ENCODE data around the gene TNIK. TPM values are rescaled to one million over a fixed set of nuclear protein-coding genes. Genes with fewer than 3 reads are reported as not detected.

The TNIK gene
- total RNA-seq, 4 donors from 2014 or later: 32.9 to 52.0 (median 40.2) TPM

DNA sequence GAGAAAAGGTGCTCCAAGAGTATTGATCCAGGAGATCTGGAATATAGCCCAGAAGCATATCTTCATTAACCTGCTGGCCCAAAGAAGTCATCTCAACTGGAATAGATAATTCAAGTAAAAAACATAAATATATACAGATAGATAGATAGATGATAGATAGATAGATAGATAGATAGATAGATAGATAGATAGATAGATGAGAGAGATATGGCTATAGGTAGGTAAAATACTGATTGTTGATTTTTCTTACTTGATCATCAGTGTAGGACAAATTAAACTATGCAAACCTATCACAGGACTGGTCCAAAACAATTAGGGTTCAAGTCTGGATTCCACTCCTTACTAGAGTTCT lies 83.6 kb downstream of the TNIK start:
- intact Hi-C loops (cut with DNase I; ENCODE audit: low total_unique reads) (no loop called here), in situ Hi-C loops (cut with MboI; ENCODE audit: low pct_ligation_motif_present in 1 of 4, low pct_unique_long_range_greater_than_20kb in 1 of 4, low sequenced_read_pairs in 3 of 4) (no loop called here)
- H3K36me3 ChIP-seq: no peaks in the 10 kb centered on the region
- H3K27me3 ChIP-seq: no peaks in the 10 kb centered on the region
- no peaks in the 10 kb centered on the region for H3K9me3 ChIP-seq
- no peak for TF ChIP-seq POLR2A (IDR thresholded peaks at IDR 0.05)
- no peak for TF ChIP-seq POLR2AphosphoS5 (IDR thresholded peaks at IDR 0.05)
- TF ChIP-seq EP300 (IDR thresholded peaks at IDR 0.05; ENCODE audit: low read depth): no peak
- TF ChIP-seq, protein P1, sequence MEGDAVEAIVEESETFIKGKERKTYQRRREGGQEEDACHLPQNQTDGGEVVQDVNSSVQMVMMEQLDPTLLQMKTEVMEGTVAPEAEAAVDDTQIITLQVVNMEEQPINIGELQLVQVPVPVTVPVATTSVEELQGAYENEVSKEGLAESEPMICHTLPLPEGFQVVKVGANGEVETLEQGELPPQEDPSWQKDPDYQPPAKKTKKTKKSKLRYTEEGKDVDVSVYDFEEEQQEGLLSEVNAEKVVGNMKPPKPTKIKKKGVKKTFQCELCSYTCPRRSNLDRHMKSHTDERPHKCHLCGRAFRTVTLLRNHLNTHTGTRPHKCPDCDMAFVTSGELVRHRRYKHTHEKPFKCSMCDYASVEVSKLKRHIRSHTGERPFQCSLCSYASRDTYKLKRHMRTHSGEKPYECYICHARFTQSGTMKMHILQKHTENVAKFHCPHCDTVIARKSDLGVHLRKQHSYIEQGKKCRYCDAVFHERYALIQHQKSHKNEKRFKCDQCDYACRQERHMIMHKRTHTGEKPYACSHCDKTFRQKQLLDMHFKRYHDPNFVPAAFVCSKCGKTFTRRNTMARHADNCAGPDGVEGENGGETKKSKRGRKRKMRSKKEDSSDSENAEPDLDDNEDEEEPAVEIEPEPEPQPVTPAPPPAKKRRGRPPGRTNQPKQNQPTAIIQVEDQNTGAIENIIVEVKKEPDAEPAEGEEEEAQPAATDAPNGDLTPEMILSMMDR (IDR thresholded peaks at IDR 0.05): no peak
- peaks cover 0 to 42% (median 3%) of the 10 kb centered on the region in 4 donors for H3K4me1 ChIP-seq
- H3K4me3 ChIP-seq: no peak overlapping the region
- H3K27ac ChIP-seq: peak overlapping the region in 2 of 4 donors; percentile 34 to 62
- DNase-seq: no peak

DNA sequence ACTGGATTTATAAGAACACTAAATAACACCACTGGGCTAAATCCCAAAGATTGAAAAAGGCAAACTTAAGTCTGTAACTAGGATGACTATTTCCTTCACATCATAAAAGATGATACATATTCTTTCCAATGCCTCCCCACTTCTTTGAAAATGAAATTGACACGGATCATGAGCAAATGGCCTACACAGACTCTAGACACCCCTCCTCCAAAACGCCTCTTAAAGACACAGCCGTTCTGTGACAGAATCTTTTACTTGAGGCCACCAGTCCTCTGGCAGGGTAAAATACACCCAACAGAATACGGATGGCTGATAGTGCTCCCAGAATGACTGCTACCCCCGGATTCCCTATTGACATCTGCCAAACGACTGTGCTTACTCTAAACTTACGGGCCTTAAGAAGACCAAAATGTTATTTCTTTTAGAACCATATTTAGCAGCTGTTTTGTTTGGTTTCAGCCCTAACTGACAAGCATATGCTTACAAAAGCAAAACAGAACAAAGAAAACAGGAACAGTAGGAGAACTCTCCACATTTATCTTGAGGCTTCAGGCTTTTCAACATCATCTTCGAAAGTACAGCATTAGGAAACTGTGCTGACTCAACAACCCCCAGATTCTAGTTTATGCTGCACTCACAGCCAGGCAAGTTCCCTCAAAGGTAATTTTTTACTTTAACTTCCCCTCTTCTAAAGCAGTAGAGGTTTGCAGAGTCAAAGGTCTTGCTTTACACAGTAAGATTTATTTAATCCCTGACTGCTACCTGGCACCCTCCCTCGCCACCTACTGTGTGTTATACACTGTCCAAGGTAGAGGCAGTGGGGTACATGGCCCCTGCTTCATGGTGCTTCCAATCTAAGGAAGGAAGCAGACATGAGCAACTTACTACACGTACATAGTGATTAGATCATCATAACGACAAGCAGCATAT lies 84.3 kb downstream of the TNIK start:
- 65 to 74% methylated on average over 9 to 11 of the region's 11 CpGs for WGBS, 2 donors (ENCODE audit: low coverage in 1 of 2)
- DNase-seq: no peak
- H3K4me1 ChIP-seq: peaks cover 0 to 45% (median 1%) of the 10 kb centered on the region in 4 donors
- no peak overlapping the region for H3K4me3 ChIP-seq
- intact Hi-C loops (cut with DNase I; ENCODE audit: low total_unique reads): no loop called here
- no peak for TF ChIP-seq EP300 (IDR thresholded peaks at IDR 0.05; ENCODE audit: low read depth)
- no peak for TF ChIP-seq POLR2AphosphoS5 (IDR thresholded peaks at IDR 0.05)
- TF ChIP-seq, protein P1 (IDR thresholded peaks at IDR 0.05): no peak
- TF ChIP-seq POLR2A (IDR thresholded peaks at IDR 0.05): no peak
- no peaks in the 10 kb centered on the region for H3K36me3 ChIP-seq
- H3K27ac ChIP-seq: peak overlapping the region; percentile 21 to 62 (median 35)
- H3K27me3 ChIP-seq: no peaks in the 10 kb centered on the region
- in situ Hi-C loops (cut with MboI; ENCODE audit: low pct_ligation_motif_present in 1 of 4, low pct_unique_long_range_greater_than_20kb in 1 of 4, low sequenced_read_pairs in 3 of 4): no loop called here
- no peaks in the 10 kb centered on the region for H3K9me3 ChIP-seq

DNA sequence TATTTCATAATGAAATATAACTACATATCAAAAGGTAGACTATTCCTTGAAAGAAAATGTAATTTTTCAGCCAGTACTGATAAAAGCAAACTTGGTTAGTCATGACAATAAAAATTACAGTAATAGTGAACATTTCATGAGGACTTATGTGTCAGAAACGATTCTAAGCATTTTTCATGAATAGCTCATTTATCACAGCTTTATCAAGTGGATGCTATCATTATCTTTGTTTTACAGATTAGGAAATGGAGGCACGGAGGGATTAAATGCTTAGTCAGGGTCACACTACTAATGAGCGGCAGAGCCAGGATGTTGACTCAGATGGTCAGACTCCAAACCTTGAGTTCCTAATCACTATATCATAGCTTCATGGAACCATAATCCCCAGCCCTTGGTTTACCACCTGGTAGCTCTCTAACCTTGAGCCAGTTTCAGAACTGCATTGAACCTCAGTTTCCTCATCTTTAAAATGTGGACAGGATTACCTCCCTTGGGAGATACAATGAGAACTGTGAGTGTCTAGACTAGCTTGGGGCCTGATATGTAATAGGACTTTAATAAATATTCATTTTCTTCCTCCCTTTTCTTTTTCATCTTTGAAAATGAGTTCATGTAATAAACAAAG lies 85.4 kb downstream of the TNIK start:
- no peaks in the 10 kb centered on the region for H3K36me3 ChIP-seq
- H3K27ac ChIP-seq: peak overlapping the region in 1 of 4 donors; percentile 62
- H3K27me3 ChIP-seq: no peaks in the 10 kb centered on the region
- H3K4me1 ChIP-seq: peaks cover 0 to 38% (median 0%) of the 10 kb centered on the region in 4 donors
- DNase-seq: no peak
- intact Hi-C loops (cut with DNase I; ENCODE audit: low total_unique reads) (no loop called here), in situ Hi-C loops (cut with MboI; ENCODE audit: low pct_ligation_motif_present in 1 of 4, low pct_unique_long_range_greater_than_20kb in 1 of 4, low sequenced_read_pairs in 3 of 4) (no loop called here)
- TF ChIP-seq EP300 (IDR thresholded peaks at IDR 0.05; ENCODE audit: low read depth) (no peak), POLR2AphosphoS5 (IDR thresholded peaks at IDR 0.05) (no peak), POLR2A (IDR thresholded peaks at IDR 0.05) (no peak)
- TF ChIP-seq, protein P1 (IDR thresholded peaks at IDR 0.05): no peak
- WGBS, 2 donors (ENCODE audit: low coverage in 1 of 2): 61 to 62% methylated on average over 3 of the region's 3 CpGs
- H3K4me3 ChIP-seq: no peak overlapping the region
- no peaks in the 10 kb centered on the region for H3K9me3 ChIP-seq

DNA sequence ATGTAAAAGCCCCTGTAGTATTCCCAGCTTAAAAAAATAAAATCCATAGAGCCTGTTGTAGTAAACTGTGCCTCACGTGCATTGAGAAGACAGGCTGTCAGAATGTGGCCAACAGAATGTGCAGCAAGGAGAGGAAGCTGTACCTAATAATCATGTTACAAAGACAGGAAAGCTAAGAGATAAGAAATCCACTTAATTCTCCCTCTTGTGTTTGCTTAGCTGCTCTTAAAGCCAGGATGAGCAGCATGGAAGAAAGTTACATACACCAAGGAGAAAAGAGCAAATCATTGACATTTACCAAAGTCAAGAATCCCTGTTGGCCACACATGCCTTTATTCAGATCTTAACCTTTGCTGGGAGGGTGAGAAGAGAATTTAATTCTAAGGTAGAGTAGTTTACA lies 85.9 kb downstream of the TNIK start:
- Histone ChIP-seq H3K36me3 (no peaks in the 10 kb centered on the region), H3K4me3 (no peak overlapping the region), H3K4me1 (peaks cover 0 to 38% (median 0%) of the 10 kb centered on the region in 4 donors), H3K27me3 (no peaks in the 10 kb centered on the region), H3K9me3 (no peaks in the 10 kb centered on the region), H3K27ac (no peak overlapping the region)
- WGBS, 2 donors (ENCODE audit: low coverage in 1 of 2): 68 to 86% methylated on average over 1 of the region's 1 CpG
- intact Hi-C loops (cut with DNase I; ENCODE audit: low total_unique reads): no loop called here
- TF ChIP-seq POLR2AphosphoS5 (IDR thresholded peaks at IDR 0.05) (no peak), EP300 (IDR thresholded peaks at IDR 0.05; ENCODE audit: low read depth) (no peak), POLR2A (IDR thresholded peaks at IDR 0.05) (no peak)
- TF ChIP-seq, protein P1 (IDR thresholded peaks at IDR 0.05): no peak
- in situ Hi-C loops (cut with MboI; ENCODE audit: low pct_ligation_motif_present in 1 of 4, low pct_unique_long_range_greater_than_20kb in 1 of 4, low sequenced_read_pairs in 3 of 4): no loop called here
- DNase-seq: no peak
